Neuronal stem cell (in vitro differentiated cells): ENCODE data around the gene EDAR.

Experiments
- DNase-seq: peaks from one replicate; pipeline ENCODE4 v3.0.0-alpha.2; 2013; ENCODE audit warnings: low spot score
- H2AFZ ChIP-seq: one replicate; pipeline ENCODE4 v1.6.1; 2013; ENCODE audit warnings: mild to moderate bottlenecking, low read length, inconsistent platforms
- H2AK5ac ChIP-seq: 2 replicates; pipeline ENCODE4 v1.6.1; 2013; ENCODE audit warnings: low read depth, mild to moderate bottlenecking, inconsistent platforms, low read length, moderate library complexity, mixed read lengths
- H2BK120ac ChIP-seq: 2 replicates; pipeline ENCODE4 v1.6.1; 2013; ENCODE audit warnings: low read depth, mild to moderate bottlenecking, inconsistent platforms, low read length, moderate library complexity, mixed read lengths
- H2BK12ac ChIP-seq: one replicate; pipeline ENCODE4 v1.6.1; 2013; ENCODE audit warnings: low read length, inconsistent platforms
- H2BK15ac ChIP-seq: 2 replicates; pipeline ENCODE4 v1.6.1; 2013; ENCODE audit warnings: mild to moderate bottlenecking, low read length, inconsistent platforms, mixed read lengths
- H2BK5ac ChIP-seq: one replicate; pipeline ENCODE4 v1.6.1; 2013; ENCODE audit warnings: inconsistent platforms, mild to moderate bottlenecking, low read length, moderate library complexity
- H3K14ac ChIP-seq: one replicate; pipeline ENCODE4 v1.6.1; 2013; ENCODE audit warnings: low read length, inconsistent platforms
- H3K18ac ChIP-seq: 2 replicates; pipeline ENCODE4 v1.6.1; 2013; ENCODE audit warnings: low read length, inconsistent platforms
- H3K23ac ChIP-seq: 2 replicates; pipeline ENCODE4 v1.6.1; 2013; ENCODE audit warnings: low read depth, mild to moderate bottlenecking, mixed read lengths, low read length, inconsistent platforms; ENCODE audit not compliant: poor library complexity
- H3K27ac ChIP-seq: replicated peaks from 3 replicates; pipeline ENCODE4 v1.5.1; 2013; ENCODE audit warnings: low read length, inconsistent platforms
- H3K27me3 ChIP-seq, 3 experiments: 2 replicates each; pipeline ENCODE4 v1.6.1; 2013; ENCODE audit warnings: low read length in 3 of 3, mild to moderate bottlenecking in 2 of 3, inconsistent platforms in 1 of 3, low read depth in 1 of 3, mixed read lengths in 1 of 3, moderate library complexity in 1 of 3; ENCODE audit not compliant: control insufficient read depth in 3 of 3, insufficient read depth in 3 of 3
- H3K36me3 ChIP-seq, 2 donors: replicated peaks in 1 of 2; 2 replicates each; pipeline ENCODE4 v1.6.1; 2013; ENCODE audit warnings: low read length in 2 of 2; ENCODE audit not compliant: control insufficient read depth in 2 of 2, insufficient read depth in 2 of 2
- H3K4ac ChIP-seq: 2 replicates; pipeline ENCODE4 v1.6.1; 2013; ENCODE audit warnings: inconsistent platforms, mild to moderate bottlenecking, low read length, moderate library complexity
- H3K4me1 ChIP-seq, 2 donors: 1 replicate in 1 of 2; 2 replicates in 1 of 2; pipeline ENCODE4 v1.6.1; 2013; ENCODE audit warnings: low read length in 2 of 2, low read depth in 1 of 2; ENCODE audit not compliant: control insufficient read depth in 2 of 2, insufficient read depth in 1 of 2
- H3K4me2 ChIP-seq: one replicate; pipeline ENCODE4 v1.6.1; 2013; ENCODE audit warnings: mild to moderate bottlenecking, low read length, inconsistent platforms; ENCODE audit not compliant: insufficient read depth, poor library complexity, severe bottlenecking
- H3K4me3 ChIP-seq, 2 donors: 2 replicates each; pipeline ENCODE4 v1.5.1; 2013; ENCODE audit warnings: low read length in 2 of 2, mild to moderate bottlenecking in 2 of 2, inconsistent platforms in 1 of 2, moderate library complexity in 1 of 2
- H3K79me1 ChIP-seq: one replicate; pipeline ENCODE4 v1.6.1; 2013; ENCODE audit warnings: low read depth, mild to moderate bottlenecking, inconsistent platforms, low read length, moderate library complexity
- H3K9ac ChIP-seq: one replicate; pipeline ENCODE4 v1.6.1; 2013; ENCODE audit warnings: mild to moderate bottlenecking, low read depth, low read length, inconsistent platforms; ENCODE audit not compliant: poor library complexity
- H3K9me3 ChIP-seq, 2 donors: replicated peaks in 1 of 2; 2 replicates each; pipeline versions ENCODE3 to v1.6.1; 2013; ENCODE audit warnings: low read length in 2 of 2, mild to moderate bottlenecking in 2 of 2, inconsistent platforms in 1 of 2, low read depth in 1 of 2, mixed read lengths in 1 of 2, moderate library complexity in 1 of 2; ENCODE audit not compliant: control insufficient read depth in 2 of 2, insufficient read depth in 1 of 2
- H4K8ac ChIP-seq: one replicate; pipeline ENCODE4 v1.6.1; 2013; ENCODE audit warnings: low read depth, mild to moderate bottlenecking, inconsistent platforms, low read length, moderate library complexity
- H4K91ac ChIP-seq: one replicate; pipeline ENCODE4 v1.6.1; 2013; ENCODE audit warnings: low read length, low read depth, mild to moderate bottlenecking, inconsistent platforms; ENCODE audit not compliant: poor library complexity
- WGBS, 2 donors: extraction: QIAGEN DNeasy Blood & Tissue Kit; methylation state at CpG; one replicate each; pipeline ENCODE4 v1.1.7; 2013; ENCODE audit warnings: missing lambda C conversion rate in 2 of 2, mixed read lengths in 1 of 2; ENCODE audit not compliant: insufficient read length in 2 of 2, insufficient replicate concordance in 1 of 2; ENCODE audit errors: extremely low coverage in 2 of 2; 5-methylcytosine and 5-hydroxymethylcytosine counted together

The EDAR gene

DNA sequence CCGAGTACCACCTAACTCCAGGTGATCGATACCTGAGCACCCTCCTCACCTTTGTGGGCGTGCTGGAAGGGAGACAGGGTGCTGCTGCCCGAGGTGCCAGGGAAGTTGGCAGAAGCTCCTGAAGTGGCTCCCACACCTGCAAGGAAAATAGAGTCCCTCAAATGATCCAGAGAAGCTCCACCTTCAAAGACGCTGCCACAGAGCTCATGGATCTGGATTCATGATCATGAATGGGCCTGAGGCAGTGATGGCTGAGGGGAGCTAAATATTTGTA is 76.5 kb downstream of the EDAR start:
- Histone ChIP-seq H3K79me1 (no peaks in the 10 kb centered on the region), H4K8ac (no peak overlapping the region), H2AFZ (no peak overlapping the region), H3K4me3 (no peak overlapping the region), H3K4me1 (peaks cover 4 to 12% of the 10 kb centered on the region in 2 donors), H2AK5ac (no peak overlapping the region), H3K14ac (no peak overlapping the region), H3K9ac (no peak overlapping the region), H3K4ac (no peak overlapping the region), H2BK120ac (no peak overlapping the region), H3K9me3 (no peaks in the 10 kb centered on the region), H2BK5ac (no peak overlapping the region), H3K36me3 (no peaks in the 10 kb centered on the region), H4K91ac (no peak overlapping the region), H2BK15ac (no peak overlapping the region), H3K23ac (no peak overlapping the region), H2BK12ac (no peak overlapping the region), H3K4me2 (no peak overlapping the region), H3K18ac (no peak overlapping the region), H3K27me3 (no peaks in the 10 kb centered on the region), H3K27ac (no peak overlapping the region)
- WGBS, 2 donors, result no CpG with 5 or more reads among the region's 5 CpGs
- no peak for DNase-seq

DNA sequence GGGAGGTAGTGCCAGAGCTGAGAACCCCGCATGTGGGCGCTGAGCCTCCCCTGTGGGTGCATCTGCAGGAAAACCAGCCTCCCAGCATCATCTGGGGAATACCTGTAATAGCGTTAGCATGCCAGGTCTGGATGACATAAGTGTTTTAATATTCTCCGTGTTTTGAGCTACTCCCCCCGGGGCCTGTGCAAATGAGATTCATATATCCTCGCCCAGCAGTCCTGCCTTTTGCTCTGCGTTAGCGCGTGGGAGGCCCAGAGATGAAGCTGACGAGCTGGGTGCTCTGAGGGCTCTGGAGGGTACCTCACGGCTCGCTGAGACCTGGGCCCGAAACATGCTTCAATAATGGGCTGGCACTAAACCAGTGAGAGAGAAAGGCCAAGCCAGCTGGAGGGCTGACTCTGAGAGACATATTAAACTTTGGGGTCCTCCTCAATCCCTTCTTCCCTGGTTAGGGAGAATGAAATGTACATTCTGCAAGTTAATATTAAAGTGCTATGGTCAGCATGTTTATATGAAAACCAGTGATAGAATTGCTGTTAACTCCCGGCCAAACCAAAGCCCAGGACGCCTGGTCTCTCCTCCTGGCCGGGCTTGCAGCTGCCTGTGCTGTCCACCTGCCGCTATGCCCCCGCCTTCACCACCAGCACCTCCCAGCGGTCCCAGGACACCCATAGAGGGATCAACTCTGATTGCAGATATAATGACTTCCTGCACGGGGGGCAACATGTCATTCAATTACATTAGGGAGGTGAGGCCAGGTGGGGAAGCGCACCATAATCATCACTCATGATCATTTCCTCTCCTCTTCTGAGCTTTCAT is 77.0 kb downstream of the EDAR start:
- H2BK12ac ChIP-seq, result no peak overlapping the region
- no peak overlapping the region for H2BK120ac ChIP-seq
- WGBS, 2 donors, result no CpG with 5 or more reads among the region's 21 CpGs
- H3K14ac ChIP-seq, result no peak overlapping the region
- H3K4me1 ChIP-seq, result peaks cover 4 to 10% of the 10 kb centered on the region in 2 donors
- H2BK5ac ChIP-seq, result no peak overlapping the region
- H4K8ac ChIP-seq, result no peak overlapping the region
- no peak overlapping the region for H3K4me3 ChIP-seq
- no peak overlapping the region for H2AK5ac ChIP-seq
- H2AFZ ChIP-seq, result no peak overlapping the region
- no peak overlapping the region for H3K23ac ChIP-seq
- H3K9ac ChIP-seq, result no peak overlapping the region
- DNase-seq, result no peak
- H3K4ac ChIP-seq, result no peak overlapping the region
- no peak overlapping the region for H3K18ac ChIP-seq
- H2BK15ac ChIP-seq, result no peak overlapping the region
- H3K4me2 ChIP-seq, result no peak overlapping the region
- no peaks in the 10 kb centered on the region for H3K9me3 ChIP-seq
- H4K91ac ChIP-seq, result no peak overlapping the region
- H3K27me3 ChIP-seq, result no peaks in the 10 kb centered on the region
- no peaks in the 10 kb centered on the region for H3K36me3 ChIP-seq
- H3K79me1 ChIP-seq, result no peaks in the 10 kb centered on the region
- no peak overlapping the region for H3K27ac ChIP-seq

DNA sequence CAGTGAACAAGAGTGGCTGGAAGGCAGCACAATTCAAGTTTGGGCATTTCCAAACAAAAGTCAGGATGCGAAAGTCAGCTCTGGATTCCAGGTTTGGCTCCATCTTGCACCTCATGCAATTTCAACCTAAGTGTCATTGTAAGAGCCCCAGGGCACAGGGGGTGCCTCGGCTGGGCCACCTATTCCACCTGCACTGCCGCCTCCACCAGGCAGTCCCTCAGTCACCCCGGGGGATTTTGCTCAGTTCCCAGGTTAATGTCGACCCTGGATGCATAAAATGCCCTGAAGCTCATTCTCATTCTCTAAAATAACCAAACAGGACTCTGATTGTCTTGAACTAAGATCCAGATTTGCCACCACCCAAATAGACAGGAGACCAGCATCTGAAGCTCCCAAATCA is 77.6 kb downstream of the EDAR start:
- no peak overlapping the region for H2AK5ac ChIP-seq
- H3K79me1 ChIP-seq, result no peaks in the 10 kb centered on the region
- no peak overlapping the region for H2BK12ac ChIP-seq
- no peak overlapping the region for H3K27ac ChIP-seq
- no peak overlapping the region for H3K4me3 ChIP-seq
- H3K9me3 ChIP-seq, result no peaks in the 10 kb centered on the region
- no peak overlapping the region for H3K14ac ChIP-seq
- no peak overlapping the region for H4K8ac ChIP-seq
- H2BK5ac ChIP-seq, result no peak overlapping the region
- no peak overlapping the region for H2BK15ac ChIP-seq
- H3K4me2 ChIP-seq, result no peak overlapping the region
- no peaks in the 10 kb centered on the region for H3K36me3 ChIP-seq
- no peaks in the 10 kb centered on the region for H3K27me3 ChIP-seq
- peaks cover 0 to 3% of the 10 kb centered on the region in 2 donors for H3K4me1 ChIP-seq
- H3K18ac ChIP-seq, result no peak overlapping the region
- no peak overlapping the region for H2BK120ac ChIP-seq
- H2AFZ ChIP-seq, result no peak overlapping the region
- H3K23ac ChIP-seq, result no peak overlapping the region
- DNase-seq, result no peak
- H3K9ac ChIP-seq, result no peak overlapping the region
- no peak overlapping the region for H4K91ac ChIP-seq
- no CpG with 5 or more reads among the region's 5 CpGs for WGBS, 2 donors
- H3K4ac ChIP-seq, result no peak overlapping the region

DNA sequence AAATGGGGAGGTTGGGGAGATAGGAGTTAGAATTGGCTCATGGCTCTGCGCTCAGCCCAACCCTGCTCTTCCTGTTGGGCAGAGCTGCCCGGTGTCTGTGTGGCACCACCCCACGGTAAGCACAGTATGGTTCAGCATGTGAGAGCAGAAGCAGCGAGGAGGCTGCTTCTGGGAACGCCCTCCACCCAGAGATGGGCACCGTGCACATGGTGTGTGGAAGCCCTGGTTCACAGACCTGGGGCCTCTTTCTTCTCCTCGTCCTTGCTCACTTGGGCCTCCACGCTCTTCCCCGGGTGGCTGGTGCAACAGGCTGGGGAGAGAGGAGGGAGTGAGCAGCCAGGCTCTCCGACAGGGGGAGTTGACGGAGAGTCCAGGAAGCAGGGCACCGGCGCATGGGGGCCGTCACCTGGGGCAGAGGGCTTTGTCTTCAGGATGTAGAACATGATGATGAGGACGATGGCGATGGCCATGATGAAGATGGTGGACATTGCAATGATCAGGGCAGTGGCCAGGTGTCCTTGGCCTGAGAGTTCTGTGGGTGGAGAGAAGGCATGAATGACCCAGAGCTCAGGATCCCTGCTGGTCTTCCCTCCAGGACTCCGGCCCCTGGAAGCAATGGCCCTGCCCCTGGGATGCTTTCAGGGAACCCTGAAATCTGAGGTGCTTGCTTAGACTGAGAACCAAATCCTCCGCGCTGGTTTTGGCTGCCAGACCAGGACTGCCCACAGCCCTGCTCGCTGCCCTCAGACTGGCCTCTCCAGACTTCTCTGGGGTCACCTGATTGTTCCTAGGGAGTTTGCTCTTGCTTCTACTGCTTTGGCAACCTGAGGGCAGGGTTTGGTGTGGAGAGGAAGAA is 78.3 kb downstream of the EDAR start:
- no peak overlapping the region for H3K4me2 ChIP-seq
- WGBS, 2 donors, result no CpG with 5 or more reads among the region's 20 CpGs
- no peak overlapping the region for H2AFZ ChIP-seq
- H2AK5ac ChIP-seq, result no peak overlapping the region
- H3K18ac ChIP-seq, result peak overlapping the region; percentile 48
- H3K9ac ChIP-seq, result no peak overlapping the region
- H2BK5ac ChIP-seq, result no peak overlapping the region
- no peak overlapping the region for H2BK120ac ChIP-seq
- H4K8ac ChIP-seq, result no peak overlapping the region
- no peaks in the 10 kb centered on the region for H3K9me3 ChIP-seq
- no peak overlapping the region for H3K4ac ChIP-seq
- H3K36me3 ChIP-seq, result no peaks in the 10 kb centered on the region
- no peaks in the 10 kb centered on the region for H3K27me3 ChIP-seq
- no peak overlapping the region for H4K91ac ChIP-seq
- no peaks in the 10 kb centered on the region for H3K79me1 ChIP-seq
- no peak overlapping the region for H3K4me3 ChIP-seq
- H2BK12ac ChIP-seq, result no peak overlapping the region
- H3K4me1 ChIP-seq, result no peaks in the 10 kb centered on the region
- no peak for DNase-seq
- H3K14ac ChIP-seq, result no peak overlapping the region
- H2BK15ac ChIP-seq, result no peak overlapping the region
- no peak overlapping the region for H3K27ac ChIP-seq
- H3K23ac ChIP-seq, result no peak overlapping the region
